ENCODE data around the gene FGFR4.

DNA sequence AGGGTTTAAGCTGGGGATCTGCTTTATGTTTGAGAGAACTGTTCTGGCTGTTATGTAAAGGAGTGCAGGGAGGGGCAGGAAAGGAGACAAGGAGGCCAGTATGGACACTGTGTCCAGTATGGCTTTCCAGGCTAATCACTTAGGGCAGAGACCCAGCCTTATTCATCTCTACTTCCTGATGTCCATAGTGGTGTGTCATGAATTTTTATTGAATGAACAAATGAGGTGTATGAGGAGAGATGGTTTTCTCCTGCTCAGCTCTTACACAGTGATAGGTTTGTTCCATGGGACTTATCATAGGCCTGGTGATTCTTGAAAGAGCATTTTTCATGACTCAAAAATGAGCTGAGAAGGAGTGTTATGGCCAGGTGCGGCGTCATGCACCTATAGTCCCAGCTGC is 20.5 kb upstream of the FGFR4 start:
- TF ChIP-seq POLR2A (IDR thresholded peaks at IDR 0.05) = no peak
- no peak for TF ChIP-seq CTCF (IDR thresholded peaks at IDR 0.05)

All from suprapubic skin (tissue), 3 donors.